T-helper 2 cell treated with Interferon-gamma antibody and Interleukin-4, amounts not matched to agents 5 μg/mL and 100 μg/mL, for 36 hours (primary cell): ENCODE results near the gene FOLR2.

ENCODE experiments used
- DNase-seq: peaks from one replicate; pipeline ENCODE4 v3.0.0; 2021; ENCODE audit warnings: low spot score
- H3K27ac Mint-ChIP-seq: one replicate; pipeline ENCODE4 v1.8.0; 2021; ENCODE audit warnings: mild to moderate bottlenecking, mixed read lengths
- H3K27me3 Mint-ChIP-seq: one replicate; pipeline ENCODE4 v1.8.0; 2021; ENCODE audit warnings: low read depth, mixed read lengths
- H3K36me3 Mint-ChIP-seq: one replicate; pipeline ENCODE4 v1.8.0; 2021; ENCODE audit warnings: low read depth, mixed read lengths
- H3K4me1 Mint-ChIP-seq: one replicate; pipeline ENCODE4 v1.8.0; 2021; ENCODE audit warnings: low read depth, mixed read lengths
- H3K4me3 Mint-ChIP-seq: one replicate; pipeline ENCODE4 v1.8.0; 2022; ENCODE audit warnings: mild to moderate bottlenecking, moderate library complexity, mixed read lengths
- H3K9me3 Mint-ChIP-seq: one replicate; pipeline ENCODE4 v1.8.0; 2021; ENCODE audit warnings: mixed read lengths

FOLR2 gene

DNA sequence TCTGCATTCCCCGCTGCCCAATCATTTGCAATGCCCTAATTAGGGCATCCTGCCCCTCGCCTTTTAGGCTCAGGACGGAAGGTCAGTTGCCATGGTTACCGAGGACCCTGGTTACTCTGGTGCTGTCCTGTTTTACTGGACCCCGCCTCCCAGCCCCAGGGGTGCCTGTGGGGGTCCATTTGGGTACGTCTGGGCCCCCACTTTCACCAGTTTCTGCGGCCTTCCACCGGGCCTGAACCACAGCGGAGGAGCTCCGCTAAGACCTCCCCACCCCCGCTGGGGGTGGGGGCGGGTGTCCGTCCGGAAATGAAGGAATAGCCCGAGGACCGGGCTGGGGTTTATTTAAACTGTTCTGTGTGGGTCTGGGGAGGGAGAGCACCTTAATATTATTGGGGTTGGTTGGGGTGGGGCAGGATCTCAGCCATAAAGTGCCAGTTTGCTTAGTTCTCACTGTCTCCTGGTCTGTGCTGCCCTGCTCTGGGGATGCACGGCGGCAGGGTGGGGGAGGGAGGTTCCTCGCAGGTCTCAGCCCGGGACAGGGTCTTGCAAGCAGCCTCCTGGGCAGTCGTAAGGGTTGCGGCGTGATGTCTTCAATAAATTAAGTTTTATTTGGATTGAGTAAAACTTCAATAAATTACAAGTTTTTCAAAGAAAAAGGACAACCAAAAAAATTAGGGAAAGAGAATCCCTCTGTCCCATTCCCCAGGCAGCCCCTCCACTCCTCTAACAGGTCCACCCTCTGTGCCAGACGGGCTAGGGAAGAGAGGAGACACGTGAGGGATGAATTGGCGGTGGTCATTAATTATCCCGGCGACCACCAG, 22.1 kb downstream of the FOLR2 start:
- no peak overlapping the region for H3K4me3 Mint-ChIP-seq

GRCh38 chr11:72239313-72239848, 22.8 kb downstream of the FOLR2 start:
- H3K27me3 Mint-ChIP-seq, result peaks cover 44% of the 10 kb centered on the region
- H3K27ac Mint-ChIP-seq, result no peak overlapping the region
- no peak for DNase-seq
- H3K9me3 Mint-ChIP-seq, result no peaks in the 10 kb centered on the region
- H3K4me3 Mint-ChIP-seq, result peak overlapping the region; percentile 52
- H3K36me3 Mint-ChIP-seq, result peaks cover 20% of the 10 kb centered on the region
- H3K4me1 Mint-ChIP-seq, result peaks cover 13% of the 10 kb centered on the region

More for the DNA sequence above, 22.1 kb downstream of the FOLR2 start:
- peaks cover 43% of the 10 kb centered on the region for H3K27me3 Mint-ChIP-seq
- H3K4me1 Mint-ChIP-seq, result peaks cover 13% of the 10 kb centered on the region
- no peaks in the 10 kb centered on the region for H3K9me3 Mint-ChIP-seq
- DNase-seq, result no peak
- no peak overlapping the region for H3K27ac Mint-ChIP-seq
- H3K36me3 Mint-ChIP-seq, result peaks cover 25% of the 10 kb centered on the region

GRCh38 chr11:72239849-72240460, 23.4 kb downstream of the FOLR2 start:
- DNase-seq, result no peak
- Mint-ChIP-seq H3K36me3 (peaks cover 15% of the 10 kb centered on the region), H3K9me3 (no peaks in the 10 kb centered on the region), H3K4me3 (peak overlapping the region; percentile 77), H3K27me3 (peaks cover 50% of the 10 kb centered on the region), H3K4me1 (peaks cover 17% of the 10 kb centered on the region), H3K27ac (no peak overlapping the region)

- H3K36me3 Mint-ChIP-seq, result peaks cover 11% of the 10 kb centered on the region
- H3K9me3 Mint-ChIP-seq, result no peaks in the 10 kb centered on the region
- H3K27me3 Mint-ChIP-seq, result peaks cover 50% of the 10 kb centered on the region
- peak overlapping the region; percentile 32 for H3K27ac Mint-ChIP-seq
- no peak for DNase-seq
- peaks cover 17% of the 10 kb centered on the region for H3K4me1 Mint-ChIP-seq
- H3K4me3 Mint-ChIP-seq, result peak overlapping the region; percentile 77
Measured at GRCh38 chr11:72240461-72241290, 24.1 kb downstream of the FOLR2 start.

DNA sequence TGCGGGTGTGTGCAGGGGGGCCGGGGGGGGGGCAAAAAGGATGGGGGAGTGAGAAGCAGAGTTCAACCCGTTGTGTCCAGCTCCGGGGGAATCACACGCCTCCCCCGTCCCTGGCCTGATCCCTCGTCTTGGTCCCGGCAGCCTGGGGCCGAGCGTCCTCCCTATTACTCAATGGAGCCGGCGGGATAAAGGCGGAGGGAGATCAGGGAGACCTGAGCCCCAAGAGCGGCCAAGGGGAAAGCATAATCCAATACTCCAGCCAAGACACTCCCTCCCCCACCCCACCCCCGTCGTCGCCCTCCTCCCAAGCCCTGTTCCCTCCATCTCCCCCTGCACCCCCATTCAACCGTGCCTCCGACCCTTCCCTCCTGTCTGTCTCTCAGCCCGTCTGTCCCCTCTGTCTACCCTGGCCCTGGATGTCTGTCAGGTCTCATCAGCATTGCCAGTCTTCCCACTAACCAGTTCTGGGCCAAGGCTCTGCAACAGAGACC, 24.7 kb downstream of the FOLR2 start:
- DNase-seq, result no peak
- Mint-ChIP-seq H3K9me3 (no peaks in the 10 kb centered on the region), H3K36me3 (peaks cover 11% of the 10 kb centered on the region), H3K4me3 (no peak overlapping the region), H3K27me3 (peaks cover 50% of the 10 kb centered on the region), H3K4me1 (peaks cover 17% of the 10 kb centered on the region), H3K27ac (no peak overlapping the region)

- Mint-ChIP-seq H3K4me3 (no peak overlapping the region), H3K4me1 (peaks cover 17% of the 10 kb centered on the region), H3K27me3 (peaks cover 50% of the 10 kb centered on the region), H3K36me3 (peaks cover 7% of the 10 kb centered on the region), H3K27ac (no peak overlapping the region), H3K9me3 (no peaks in the 10 kb centered on the region)
- DNase-seq, result no peak
Measured at GRCh38 chr11:72242141-72242540, 25.5 kb downstream of the FOLR2 start.

- Mint-ChIP-seq H3K4me1 (peaks cover 17% of the 10 kb centered on the region), H3K27ac (no peak overlapping the region), H3K27me3 (peaks cover 53% of the 10 kb centered on the region), H3K9me3 (no peaks in the 10 kb centered on the region), H3K4me3 (no peak overlapping the region), H3K36me3 (peaks cover 5% of the 10 kb centered on the region)
- DNase-seq, result no peak
Measured at GRCh38 chr11:72243173-72244059, 26.8 kb downstream of the FOLR2 start.

GRCh38 chr11:72244060-72244360, 27.4 kb downstream of the FOLR2 start, which contains the start of gene PHOX2A:
PHOX2A (minus strand) TSS chr11:72244176; CDS start chr11:72244004, 172 bp downstream.
- DNase-seq, result no peak
- Mint-ChIP-seq H3K9me3 (no peaks in the 10 kb centered on the region), H3K36me3 (peaks cover 2% of the 10 kb centered on the region), H3K4me3 (no peak within 1 kb of the TSS), H3K27me3 (peaks cover 52% of the 10 kb centered on the region), H3K27ac (no peak within 1 kb of the TSS), H3K4me1 (peaks cover 13% of the 10 kb centered on the region)

- Mint-ChIP-seq H3K4me3 (no peak overlapping the region), H3K27ac (no peak overlapping the region)
Measured at GRCh38 chr11:72244361-72245262, 28.0 kb downstream of the FOLR2 start.

DNA sequence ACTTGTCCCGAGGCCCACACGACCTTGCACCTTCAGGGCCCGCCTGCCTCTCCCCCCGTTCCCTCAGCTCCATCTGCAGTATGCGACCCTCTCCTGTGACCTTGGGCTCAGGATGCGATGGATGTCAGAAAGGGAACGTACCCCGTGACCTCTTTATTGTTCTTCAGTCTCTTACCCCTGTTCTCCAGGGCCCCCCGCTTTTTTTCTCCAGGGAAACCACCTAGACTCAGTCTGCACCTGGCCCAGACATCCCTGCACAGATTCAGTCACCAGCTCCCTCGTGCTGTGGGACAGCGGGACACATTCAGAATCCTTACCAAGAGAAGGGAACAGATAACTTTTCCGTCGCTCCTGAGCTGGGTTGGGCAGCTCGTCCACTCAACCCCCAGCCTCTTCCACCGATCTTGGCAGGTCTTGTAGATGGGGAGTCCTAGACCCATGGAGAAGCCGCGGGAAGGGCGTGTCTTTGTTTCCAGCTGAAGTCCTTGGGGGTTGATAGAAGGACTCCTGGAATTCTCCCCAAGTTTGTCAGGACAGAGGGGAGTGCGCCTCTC, 28.7 kb downstream of the FOLR2 start:
- H3K9me3 Mint-ChIP-seq, result no peaks in the 10 kb centered on the region
- H3K4me1 Mint-ChIP-seq, result peaks cover 10% of the 10 kb centered on the region
- no peak overlapping the region for H3K4me3 Mint-ChIP-seq
- no peak overlapping the region for H3K27ac Mint-ChIP-seq
- no peak for DNase-seq
- H3K36me3 Mint-ChIP-seq, result peaks cover 1% of the 10 kb centered on the region
- peaks cover 45% of the 10 kb centered on the region for H3K27me3 Mint-ChIP-seq

More at GRCh38 chr11:72244361-72245262, 28.0 kb downstream of the FOLR2 start:
- H3K4me1 Mint-ChIP-seq, result peaks cover 11% of the 10 kb centered on the region
- peaks cover 47% of the 10 kb centered on the region for H3K27me3 Mint-ChIP-seq
- no peaks in the 10 kb centered on the region for H3K9me3 Mint-ChIP-seq
- peaks cover 2% of the 10 kb centered on the region for H3K36me3 Mint-ChIP-seq
- no peak for DNase-seq

DNA sequence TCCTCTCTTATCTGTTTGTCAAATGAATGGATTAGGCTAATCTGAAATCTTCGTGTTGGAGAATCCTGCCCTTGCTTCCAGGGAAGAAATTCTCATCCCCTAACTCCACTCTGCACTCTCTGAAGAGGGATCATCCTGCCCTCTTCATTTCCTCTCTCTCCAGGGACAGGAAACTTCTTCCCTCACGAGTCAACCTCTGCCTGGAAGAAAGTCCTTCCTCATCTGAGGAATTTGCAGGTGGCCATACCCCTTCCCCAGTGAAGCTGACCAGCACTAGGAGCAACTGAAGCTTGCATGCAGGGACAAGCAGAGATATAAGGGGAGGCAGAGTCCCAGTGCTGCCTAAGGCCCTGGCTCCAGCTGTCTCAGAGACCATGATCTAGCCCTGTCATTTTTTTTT, 31.0 kb downstream of the FOLR2 start:
- peaks cover 3% of the 10 kb centered on the region for H3K4me1 Mint-ChIP-seq
- no peaks in the 10 kb centered on the region for H3K9me3 Mint-ChIP-seq
- DNase-seq, result no peak
- H3K4me3 Mint-ChIP-seq, result no peak overlapping the region
- H3K36me3 Mint-ChIP-seq, result no peaks in the 10 kb centered on the region
- H3K27me3 Mint-ChIP-seq, result peaks cover 24% of the 10 kb centered on the region
- no peak overlapping the region for H3K27ac Mint-ChIP-seq

- no peaks in the 10 kb centered on the region for H3K36me3 Mint-ChIP-seq
- DNase-seq, result no peak
- H3K27me3 Mint-ChIP-seq, result peaks cover 23% of the 10 kb centered on the region
- H3K4me3 Mint-ChIP-seq, result no peak overlapping the region
- no peak overlapping the region for H3K27ac Mint-ChIP-seq
- H3K9me3 Mint-ChIP-seq, result no peaks in the 10 kb centered on the region
- no peaks in the 10 kb centered on the region for H3K4me1 Mint-ChIP-seq
Measured at GRCh38 chr11:72249961-72250360, 33.4 kb downstream of the FOLR2 start.
